HFF-Myc (cell line): ENCODE results near the gene PLEKHG1.
A peak's percentile ranks its signal among the peaks of the same experiment; 100 is the strongest.

Source experiments
- DNase-seq: peaks from one replicate; pipeline ENCODE4 v3.0.0-alpha.2; 2011; ENCODE audit warnings: low read depth; ENCODE audit errors: extremely low read depth
- H3K4me3 ChIP-seq: replicated peaks from 2 replicates; pipeline ENCODE4 v1.5.1; 2011; ENCODE audit warnings: low read depth, mild to moderate bottlenecking, control low read depth, low read length
- TF ChIP-seq, protein P1 (sequence below): IDR thresholded peaks from 2 replicates; pipeline ENCODE4 v1.5.1; 2012; ENCODE audit warnings: mild to moderate bottlenecking, low read depth, low read length, control low read depth; ENCODE audit errors: missing control alignments

Gene PLEKHG1

DNA sequence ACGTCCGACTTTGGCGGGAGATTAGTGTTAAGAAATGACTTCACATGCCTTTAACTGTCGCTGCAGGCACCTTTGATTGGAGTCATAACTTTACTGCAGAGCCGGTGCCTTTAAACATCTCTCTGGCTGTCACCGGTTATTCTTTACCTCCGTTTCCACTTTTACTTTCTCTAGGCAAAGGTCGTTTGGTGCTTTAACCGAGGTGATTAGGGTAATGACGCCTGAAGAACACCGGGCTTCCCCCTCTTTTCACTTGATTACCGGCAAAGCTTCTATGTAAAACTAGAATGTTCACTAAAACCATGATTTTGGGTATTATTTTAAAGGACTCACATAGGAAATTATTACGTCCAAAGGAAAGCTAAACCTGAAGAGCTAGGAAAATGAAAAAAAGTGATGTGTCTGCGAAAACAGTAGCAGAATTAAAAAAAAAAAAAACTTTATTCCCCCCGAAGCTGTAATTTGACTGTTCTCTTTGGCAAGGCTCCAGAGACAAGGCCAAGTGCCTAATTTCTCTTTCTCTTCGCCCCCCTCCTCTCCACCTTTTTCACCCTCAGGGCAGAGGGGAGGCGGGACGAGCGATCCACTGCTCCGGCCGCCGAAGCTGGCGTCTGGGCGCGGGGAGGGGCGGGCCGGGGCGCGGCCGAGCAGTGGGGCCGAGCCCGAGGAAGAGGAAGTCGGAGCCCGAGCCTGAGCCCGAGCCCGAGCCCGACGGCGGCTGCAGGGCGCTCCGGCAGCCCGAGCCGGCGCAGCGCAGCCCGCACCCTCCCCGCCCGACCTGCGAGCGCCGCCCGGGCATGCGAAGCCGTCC, at the start of gene PLEKHG1:
Gene PLEKHG1 (plus strand): TSS at position 687 of the 811 bp plus-strand sequence. CDS start 133,797 bp downstream, outside the sequence.
- no peak for DNase-seq
- H3K4me3 ChIP-seq, result peak within 1 kb of the TSS; percentile 72
- TF ChIP-seq, protein P1, sequence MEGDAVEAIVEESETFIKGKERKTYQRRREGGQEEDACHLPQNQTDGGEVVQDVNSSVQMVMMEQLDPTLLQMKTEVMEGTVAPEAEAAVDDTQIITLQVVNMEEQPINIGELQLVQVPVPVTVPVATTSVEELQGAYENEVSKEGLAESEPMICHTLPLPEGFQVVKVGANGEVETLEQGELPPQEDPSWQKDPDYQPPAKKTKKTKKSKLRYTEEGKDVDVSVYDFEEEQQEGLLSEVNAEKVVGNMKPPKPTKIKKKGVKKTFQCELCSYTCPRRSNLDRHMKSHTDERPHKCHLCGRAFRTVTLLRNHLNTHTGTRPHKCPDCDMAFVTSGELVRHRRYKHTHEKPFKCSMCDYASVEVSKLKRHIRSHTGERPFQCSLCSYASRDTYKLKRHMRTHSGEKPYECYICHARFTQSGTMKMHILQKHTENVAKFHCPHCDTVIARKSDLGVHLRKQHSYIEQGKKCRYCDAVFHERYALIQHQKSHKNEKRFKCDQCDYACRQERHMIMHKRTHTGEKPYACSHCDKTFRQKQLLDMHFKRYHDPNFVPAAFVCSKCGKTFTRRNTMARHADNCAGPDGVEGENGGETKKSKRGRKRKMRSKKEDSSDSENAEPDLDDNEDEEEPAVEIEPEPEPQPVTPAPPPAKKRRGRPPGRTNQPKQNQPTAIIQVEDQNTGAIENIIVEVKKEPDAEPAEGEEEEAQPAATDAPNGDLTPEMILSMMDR, result no peak

DNA sequence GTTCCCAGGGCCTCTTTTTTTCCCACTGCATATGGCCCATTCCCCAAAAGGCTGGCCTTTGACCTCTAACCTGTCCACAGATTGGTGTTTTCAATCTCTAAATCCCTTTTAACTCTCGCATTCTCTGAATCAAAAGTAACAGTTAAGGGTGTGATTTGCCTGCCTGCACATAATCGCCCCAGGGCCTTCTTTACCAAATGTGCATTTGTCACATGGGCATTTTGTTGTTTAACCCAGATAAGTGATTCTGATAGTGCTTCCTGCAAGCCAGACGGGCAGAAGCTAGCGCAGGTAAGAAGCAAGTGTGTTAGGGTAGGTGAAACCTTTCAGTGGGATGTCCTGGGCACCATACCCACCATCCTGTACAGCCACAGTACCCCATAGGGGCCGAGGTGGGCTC, 49.4 kb upstream of the PLEKHG1 start:
- TF ChIP-seq, protein P1, result no peak
- H3K4me3 ChIP-seq, result no peak overlapping the region
- no peak for DNase-seq

DNA sequence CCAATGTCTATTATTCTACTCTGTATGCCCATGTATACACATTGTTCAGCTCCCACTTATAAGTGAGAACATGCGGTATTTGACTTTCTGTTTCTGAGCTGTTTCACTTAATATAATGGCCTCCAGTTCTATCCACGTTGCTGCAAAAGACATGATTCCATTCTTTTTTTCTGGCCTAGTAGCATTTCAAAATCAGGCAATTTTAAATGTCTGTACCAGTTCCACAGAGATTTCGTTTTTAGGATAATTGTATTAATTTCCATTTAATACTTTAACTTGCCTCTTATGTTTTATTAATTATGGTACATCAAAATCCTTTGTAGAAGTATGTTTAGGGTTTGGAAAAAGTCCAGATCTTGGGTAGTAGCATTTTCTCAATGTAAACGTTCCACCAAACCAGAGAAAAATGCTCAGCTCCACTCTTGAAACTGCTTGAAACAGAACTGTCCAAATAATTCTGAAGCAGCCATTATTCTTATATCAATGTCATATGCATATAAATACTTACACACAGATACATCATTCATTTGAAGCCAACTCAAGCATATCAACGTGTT, 42.6 kb upstream of the PLEKHG1 start:
- TF ChIP-seq, protein P1, result no peak
- H3K4me3 ChIP-seq, result no peak overlapping the region
- no peak for DNase-seq

DNA sequence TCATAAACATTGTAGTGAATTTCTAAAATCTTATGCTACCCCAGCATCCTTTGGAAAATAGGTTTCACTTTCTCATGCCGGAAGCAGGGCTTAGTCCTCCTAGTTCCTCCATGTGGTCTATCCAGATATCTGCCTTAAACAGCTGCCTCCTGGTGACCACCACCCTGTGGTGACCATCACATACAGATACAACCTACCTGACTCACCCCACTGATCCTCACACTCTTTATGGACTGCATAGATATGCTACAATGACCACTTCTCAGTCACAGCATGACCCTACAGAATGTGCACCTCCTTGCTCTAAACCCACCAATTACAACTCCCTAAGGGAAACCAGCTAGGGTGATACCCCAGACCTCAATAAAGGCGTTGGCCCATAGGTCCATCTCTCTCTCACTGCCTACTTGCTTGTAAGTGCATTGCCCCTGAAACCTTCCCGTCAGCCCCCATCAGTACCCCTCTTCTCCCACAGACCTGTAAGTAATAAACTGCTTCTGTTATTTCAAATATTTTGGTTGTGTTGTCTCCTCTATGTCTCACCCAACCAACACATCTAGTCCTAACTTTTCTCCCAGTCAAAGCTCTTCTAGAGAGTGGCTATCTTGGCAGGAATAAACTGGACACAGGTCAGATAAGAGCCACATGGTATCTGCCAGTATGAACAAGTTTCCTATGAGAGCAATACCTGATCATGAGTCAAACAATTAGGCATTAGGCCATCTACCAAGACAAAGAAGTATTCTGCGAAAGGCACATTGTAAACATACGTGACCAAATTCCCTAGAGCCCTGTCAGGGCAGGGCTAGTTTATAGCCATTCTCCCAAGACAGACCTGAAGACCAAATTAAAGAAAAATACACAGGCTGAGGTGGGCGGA, 39.4 kb upstream of the PLEKHG1 start:
- no peak for DNase-seq

DNA sequence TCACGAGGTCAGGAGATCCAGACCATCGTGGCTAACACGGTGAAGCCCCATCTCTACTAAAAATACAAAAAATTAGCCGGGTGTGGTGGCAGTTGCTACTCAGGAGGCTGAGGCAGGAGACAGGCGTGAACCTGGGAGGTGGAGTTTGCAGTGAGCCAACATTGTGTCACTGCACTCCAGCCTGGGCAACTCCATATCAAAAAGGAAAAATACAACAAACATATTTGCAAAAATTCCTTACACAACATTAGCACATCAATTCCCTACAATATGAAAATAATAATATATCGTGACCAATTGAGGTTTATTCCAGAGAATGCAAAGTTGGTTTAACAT, 38.8 kb upstream of the PLEKHG1 start:
- TF ChIP-seq, protein P1, result no peak
- no peak overlapping the region for H3K4me3 ChIP-seq
- DNase-seq, result no peak

More for the DNA sequence above, 39.4 kb upstream of the PLEKHG1 start:
- TF ChIP-seq, protein P1, result no peak
- no peak overlapping the region for H3K4me3 ChIP-seq

DNA sequence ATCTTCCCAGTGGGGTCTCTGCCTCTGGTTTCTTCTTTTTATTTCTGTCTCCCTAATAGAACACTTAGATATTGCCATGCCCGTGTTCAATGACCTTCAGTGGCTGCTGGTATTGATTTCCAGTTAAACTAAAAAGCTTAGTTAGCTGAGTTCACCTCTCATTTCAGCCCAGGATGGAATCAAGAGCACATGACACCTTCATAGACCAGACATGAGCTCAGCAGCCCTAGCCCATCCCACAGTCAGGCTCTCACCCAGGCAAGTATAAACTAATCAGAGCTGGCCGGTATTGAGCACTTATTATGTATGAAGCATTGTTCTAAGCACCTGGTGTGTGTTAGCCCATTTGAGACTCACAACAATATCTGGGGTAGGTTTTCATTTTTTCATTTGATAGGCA, 33.7 kb upstream of the PLEKHG1 start:
- TF ChIP-seq, protein P1, result no peak
- no peak for DNase-seq
- no peak overlapping the region for H3K4me3 ChIP-seq
